Tibial nerve (tissue), 4 donors: ENCODE measurements around the gene RSPH3. TPM values are rescaled to one million over a fixed set of nuclear protein-coding genes. Genes with fewer than 3 reads are reported as not detected.
"Not testable (repeated sequence)": the region's sequence is repeated elsewhere in the genome, so short reads cannot be mapped to it uniquely, and the experiment has no call there.

Source experiments
- DNase-seq, 2 donors: peaks; one replicate each; pipeline ENCODE4 v3.0.0-alpha.2; 2019; ENCODE audit warnings: low spot score in 2 of 2
- H3K27ac ChIP-seq, 4 donors: fragments of 200-600 bp; sonication (generic) in 3 of 4; one replicate each; pipeline ENCODE4 v1.5.1; 2017 to 2019; ENCODE audit warnings: mild to moderate bottlenecking in 1 of 4
- H3K27me3 ChIP-seq, 2 donors: fragments of 200-600 bp; sonication (generic) in 1 of 2; one replicate each; pipeline versions ENCODE4 v1.5.1 to v1.6.0; 2017 to 2019
- H3K36me3 ChIP-seq, 3 donors: fragments of 200-600 bp; sonication (generic); one replicate each; pipeline ENCODE4 v1.5.1; 2018 to 2019
- H3K4me1 ChIP-seq, 4 donors: fragments of 200-600 bp; sonication (generic) in 3 of 4; one replicate each; pipeline ENCODE4 v1.5.1; 2017 to 2019
- H3K4me3 ChIP-seq, 4 donors: fragments of 200-600 bp; sonication (generic) in 3 of 4; one replicate each; pipeline ENCODE4 v1.5.1; 2017 to 2019; ENCODE audit warnings: mild to moderate bottlenecking in 1 of 4, moderate library complexity in 1 of 4
- H3K9me3 ChIP-seq, 4 donors: fragments of 200-600 bp; sonication (generic) in 3 of 4; one replicate each; pipeline ENCODE4 v1.5.1; 2017 to 2019
- EP300 ChIP-seq, 2 donors: sonication (generic); formaldehyde crosslinking; IDR thresholded peaks; one replicate each; pipeline ENCODE4 v1.6.1; 2017; ENCODE audit warnings: antibody characterized with exemption in 2 of 2, mild to moderate bottlenecking in 1 of 2
- POLR2A ChIP-seq, 2 donors: fragments of 450-650 bp; IDR thresholded peaks; one replicate each; pipeline ENCODE4 v1.6.1; 2017; ENCODE audit warnings: antibody characterized with exemption in 2 of 2, mild to moderate bottlenecking in 2 of 2, moderate library complexity in 2 of 2
- WGBS, 2 donors: methylation state at CpG; one replicate each; pipeline ENCODE4 v1.1.5; 2018; 5-methylcytosine and 5-hydroxymethylcytosine counted together
- total RNA-seq, 4 donors: library from RNA; depleted of rRNA; stranded (reverse); fragments of >200 nt; gene quantifications; one replicate each; pipeline ENCODE4 v1.1.0, GENCODE V29; 2016
- TF ChIP-seq, protein P1 (sequence below), 5 experiments: fragments of 200-600 bp in 3 of 5; fragments of 450-650 bp in 2 of 5; sonication (generic) in 3 of 5; IDR thresholded peaks; one replicate each; pipeline ENCODE4 v1.5.1; 2016 to 2019; ENCODE audit warnings: antibody characterized with exemption in 5 of 5, mild to moderate bottlenecking in 3 of 5, moderate library complexity in 2 of 5

The RSPH3 gene
- total RNA-seq, 4 donors from 2014 or later, result 8.2 to 11.6 (median 11.0) TPM

DNA sequence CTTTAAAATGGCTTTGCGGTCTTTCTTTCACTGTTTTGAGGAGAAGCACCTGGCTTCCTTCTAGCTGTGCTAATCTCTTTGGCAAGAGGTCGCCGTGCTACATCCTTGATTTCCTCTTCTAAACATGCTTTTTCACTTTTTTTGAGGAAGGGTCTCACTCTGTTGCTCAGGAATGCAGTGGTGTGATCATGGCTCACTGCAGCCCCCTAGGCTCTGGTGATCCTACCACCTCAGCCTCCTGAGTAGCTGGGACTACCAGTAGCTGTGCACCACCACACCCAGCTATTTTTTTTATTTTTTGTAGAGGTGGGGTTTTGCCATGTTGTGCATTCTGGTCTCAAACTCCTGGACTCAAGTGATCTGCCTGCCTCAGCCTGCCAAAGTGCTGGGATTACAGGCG lies 40.5 kb downstream of the RSPH3 start:
- peaks cover 0 to 4% (median 0%) of the 10 kb centered on the region in 4 donors for H3K9me3 ChIP-seq
- no peak overlapping the region for H3K27ac ChIP-seq
- no peaks in the 10 kb centered on the region for H3K27me3 ChIP-seq
- no peak for TF ChIP-seq EP300 (IDR thresholded peaks at IDR 0.05)
- TF ChIP-seq POLR2A (IDR thresholded peaks at IDR 0.05), result no peak
- TF ChIP-seq, protein P1, sequence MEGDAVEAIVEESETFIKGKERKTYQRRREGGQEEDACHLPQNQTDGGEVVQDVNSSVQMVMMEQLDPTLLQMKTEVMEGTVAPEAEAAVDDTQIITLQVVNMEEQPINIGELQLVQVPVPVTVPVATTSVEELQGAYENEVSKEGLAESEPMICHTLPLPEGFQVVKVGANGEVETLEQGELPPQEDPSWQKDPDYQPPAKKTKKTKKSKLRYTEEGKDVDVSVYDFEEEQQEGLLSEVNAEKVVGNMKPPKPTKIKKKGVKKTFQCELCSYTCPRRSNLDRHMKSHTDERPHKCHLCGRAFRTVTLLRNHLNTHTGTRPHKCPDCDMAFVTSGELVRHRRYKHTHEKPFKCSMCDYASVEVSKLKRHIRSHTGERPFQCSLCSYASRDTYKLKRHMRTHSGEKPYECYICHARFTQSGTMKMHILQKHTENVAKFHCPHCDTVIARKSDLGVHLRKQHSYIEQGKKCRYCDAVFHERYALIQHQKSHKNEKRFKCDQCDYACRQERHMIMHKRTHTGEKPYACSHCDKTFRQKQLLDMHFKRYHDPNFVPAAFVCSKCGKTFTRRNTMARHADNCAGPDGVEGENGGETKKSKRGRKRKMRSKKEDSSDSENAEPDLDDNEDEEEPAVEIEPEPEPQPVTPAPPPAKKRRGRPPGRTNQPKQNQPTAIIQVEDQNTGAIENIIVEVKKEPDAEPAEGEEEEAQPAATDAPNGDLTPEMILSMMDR (IDR thresholded peaks at IDR 0.05), result no peak
- H3K4me1 ChIP-seq, result no peaks in the 10 kb centered on the region
- H3K4me3 ChIP-seq, result no peak overlapping the region
- no peak for DNase-seq
- WGBS, 2 donors, result 88 to 90% methylated on average over 4 of the region's 4 CpGs
- no peaks in the 10 kb centered on the region for H3K36me3 ChIP-seq

GRCh38 chr6:158958504-158959386 lies 41.3 kb downstream of the RSPH3 start:
- WGBS, 2 donors, result 90 to 91% methylated on average over 6 to 7 of the region's 7 CpGs
- Histone ChIP-seq H3K4me1 (no peaks in the 10 kb centered on the region), H3K27ac (no peak overlapping the region), H3K36me3 (no peaks in the 10 kb centered on the region), H3K27me3 (no peaks in the 10 kb centered on the region), H3K4me3 (no peak overlapping the region), H3K9me3 (peaks cover 0 to 4% (median 0%) of the 10 kb centered on the region in 4 donors)
- TF ChIP-seq POLR2A (IDR thresholded peaks at IDR 0.05), result no peak
- TF ChIP-seq, protein P1 (IDR thresholded peaks at IDR 0.05), result no peak
- no peak for DNase-seq

GRCh38 chr6:158955255-158955654 lies 44.7 kb downstream of the RSPH3 start:
- Histone ChIP-seq H3K4me3 (no peak overlapping the region), H3K9me3 (peaks cover 0 to 11% (median 3%) of the 10 kb centered on the region in 4 donors), H3K4me1 (no peaks in the 10 kb centered on the region), H3K36me3 (no peaks in the 10 kb centered on the region), H3K27ac (no peak overlapping the region), H3K27me3 (no peaks in the 10 kb centered on the region)
- TF ChIP-seq POLR2A (IDR thresholded peaks at IDR 0.05) (no peak), EP300 (IDR thresholded peaks at IDR 0.05) (no peak)
- TF ChIP-seq, protein P1 (IDR thresholded peaks at IDR 0.05), result no peak
- no peak for DNase-seq
- 89 to 91% methylated on average over 3 of the region's 3 CpGs for WGBS, 2 donors

DNA sequence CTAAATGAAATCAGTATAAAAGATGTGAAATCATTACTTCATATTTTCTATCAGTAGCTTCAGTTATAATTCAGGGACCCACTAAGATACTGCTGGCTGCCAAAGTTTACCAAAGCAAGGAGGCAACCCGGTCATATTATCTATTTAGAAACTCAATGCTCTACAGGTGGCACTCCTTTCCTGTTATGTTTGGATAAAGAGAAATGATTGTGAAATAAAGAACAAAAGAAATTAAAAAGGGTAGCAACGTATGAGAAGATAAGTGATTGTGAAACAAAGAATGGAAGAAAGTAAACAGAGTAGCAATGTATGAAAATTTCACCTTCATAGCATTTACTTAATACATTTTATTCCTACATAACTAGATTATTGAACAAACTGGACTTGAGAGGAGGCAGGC lies 45.2 kb downstream of the RSPH3 start:
- Histone ChIP-seq H3K4me3 (no peak overlapping the region), H3K4me1 (no peaks in the 10 kb centered on the region), H3K36me3 (no peaks in the 10 kb centered on the region), H3K27ac (no peak overlapping the region), H3K27me3 (no peaks in the 10 kb centered on the region), H3K9me3 (peaks cover 0 to 11% (median 3%) of the 10 kb centered on the region in 4 donors)
- DNase-seq, result no peak
- 65 to 68% methylated on average over 2 of the region's 2 CpGs for WGBS, 2 donors
- TF ChIP-seq POLR2A (IDR thresholded peaks at IDR 0.05) (no peak), EP300 (IDR thresholded peaks at IDR 0.05) (no peak)
- TF ChIP-seq, protein P1 (IDR thresholded peaks at IDR 0.05), result no peak

- not testable (repeated sequence) for H3K4me1 ChIP-seq, H3K36me3 ChIP-seq, H3K27ac ChIP-seq, DNase-seq, H3K4me3 ChIP-seq, H3K27me3 ChIP-seq
- H3K9me3 ChIP-seq, result peaks cover 0 to 11% (median 3%) of the 10 kb centered on the region in 4 donors
- 96 to 98% methylated on average over 3 of the region's 3 CpGs for WGBS, 2 donors
Observed at GRCh38 chr6:158952011-158952410, 48.0 kb downstream of the RSPH3 start.

- peaks cover 0 to 11% (median 3%) of the 10 kb centered on the region in 4 donors for H3K9me3 ChIP-seq
- DNase-seq, H3K27me3 ChIP-seq, H3K36me3 ChIP-seq, H3K27ac ChIP-seq, H3K4me3 ChIP-seq, H3K4me1 ChIP-seq: not testable (repeated sequence)
- 95 to 100% methylated on average over 2 of the region's 2 CpGs for WGBS, 2 donors
Observed at GRCh38 chr6:158951565-158951964, 48.4 kb downstream of the RSPH3 start.
